Gastroesophageal sphincter (tissue), 3 donors: ENCODE results near the gene ARFGEF3.
A peak's percentile ranks its signal among the peaks of the same experiment; 100 is the strongest.

ENCODE experiments used
- EP300 ChIP-seq: sonication (generic); formaldehyde crosslinking; IDR thresholded peaks from one replicate; pipeline ENCODE4 v1.6.1; 2017; ENCODE audit warnings: antibody characterized with exemption, mild to moderate bottlenecking
- POLR2A ChIP-seq, 2 donors: fragments of 450-650 bp; IDR thresholded peaks; one replicate each; pipeline ENCODE4 v1.6.1; 2017; ENCODE audit warnings: antibody characterized with exemption in 2 of 2, mild to moderate bottlenecking in 2 of 2, moderate library complexity in 1 of 2
- POLR2AphosphoS5 ChIP-seq: sonication (generic); formaldehyde crosslinking; IDR thresholded peaks from one replicate; pipeline ENCODE4 v1.6.1; 2017; ENCODE audit warnings: antibody characterized with exemption
- TF ChIP-seq, protein P1 (sequence below), 4 experiments: fragments of 200-600 bp in 2 of 4; fragments of 450-650 bp in 2 of 4; sonication (generic) in 1 of 4; IDR thresholded peaks; one replicate each; pipeline ENCODE4 v1.5.1; 2017 to 2019; ENCODE audit warnings: antibody characterized with exemption in 4 of 4, mild to moderate bottlenecking in 2 of 4, moderate library complexity in 2 of 4

GRCh38 chr6:138250513-138251247 is 88.9 kb downstream of the ARFGEF3 start:
- no peak for TF ChIP-seq POLR2A (IDR thresholded peaks at IDR 0.05)
- peak; percentile 6 for TF ChIP-seq POLR2AphosphoS5
- TF ChIP-seq, protein P1, sequence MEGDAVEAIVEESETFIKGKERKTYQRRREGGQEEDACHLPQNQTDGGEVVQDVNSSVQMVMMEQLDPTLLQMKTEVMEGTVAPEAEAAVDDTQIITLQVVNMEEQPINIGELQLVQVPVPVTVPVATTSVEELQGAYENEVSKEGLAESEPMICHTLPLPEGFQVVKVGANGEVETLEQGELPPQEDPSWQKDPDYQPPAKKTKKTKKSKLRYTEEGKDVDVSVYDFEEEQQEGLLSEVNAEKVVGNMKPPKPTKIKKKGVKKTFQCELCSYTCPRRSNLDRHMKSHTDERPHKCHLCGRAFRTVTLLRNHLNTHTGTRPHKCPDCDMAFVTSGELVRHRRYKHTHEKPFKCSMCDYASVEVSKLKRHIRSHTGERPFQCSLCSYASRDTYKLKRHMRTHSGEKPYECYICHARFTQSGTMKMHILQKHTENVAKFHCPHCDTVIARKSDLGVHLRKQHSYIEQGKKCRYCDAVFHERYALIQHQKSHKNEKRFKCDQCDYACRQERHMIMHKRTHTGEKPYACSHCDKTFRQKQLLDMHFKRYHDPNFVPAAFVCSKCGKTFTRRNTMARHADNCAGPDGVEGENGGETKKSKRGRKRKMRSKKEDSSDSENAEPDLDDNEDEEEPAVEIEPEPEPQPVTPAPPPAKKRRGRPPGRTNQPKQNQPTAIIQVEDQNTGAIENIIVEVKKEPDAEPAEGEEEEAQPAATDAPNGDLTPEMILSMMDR (IDR thresholded peaks at IDR 0.05): no peak
- TF ChIP-seq EP300: no peak
